ENCODE measurements around the gene EVC2. TPM values are rescaled to one million over a fixed set of nuclear protein-coding genes. Genes with fewer than 3 reads are reported as not detected.

EVC2 gene
- total RNA-seq, 1 experiment from 2014 or later, result 5.5 TPM

Other genes with a start within 250 kb of the EVC2 start
- 8.3 and 14.5 TPM in 2 replicates for gene EVC, start 2.6 kb upstream of the EVC2 start, total RNA-seq (2014; rRNA removed; shearing (Covaris generic))
- not detected in 2 replicates for gene CRMP1, start 184.5 kb upstream of the EVC2 start, total RNA-seq (2014; rRNA removed; shearing (Covaris generic))